GM21619 (cell line): ENCODE measurements around the gene CCDC74A.
A peak's percentile ranks its signal among the peaks of the same experiment; 100 is the strongest.
"Not testable (repeated sequence)": the region's sequence is repeated elsewhere in the genome, so short reads cannot be mapped to it uniquely, and the experiment has no call there.

Source experiments
- ATAC-seq: cut with Tn5 transposase; IDR thresholded peaks from one replicate; pipeline ENCODE4 v1.9.1; 2021; ENCODE audit not compliant: unreplicated experiment

The CCDC74A gene

GRCh38 chr2:131498321-131498973 lies 29.2 kb upstream of the CCDC74A start:
- ATAC-seq, result peak; percentile 90

GRCh38 chr2:131503587-131503986 lies 24.1 kb upstream of the CCDC74A start:
- not testable (repeated sequence) for ATAC-seq

- not testable (repeated sequence) for ATAC-seq
Measured at GRCh38 chr2:131504082-131504750, 23.5 kb upstream of the CCDC74A start.

- no peak for ATAC-seq
Measured at GRCh38 chr2:131509615-131510014, 18.1 kb upstream of the CCDC74A start.

- ATAC-seq, result not testable (repeated sequence)
Measured at GRCh38 chr2:131511291-131511968, 16.3 kb upstream of the CCDC74A start.

- not testable (repeated sequence) for ATAC-seq
Measured at GRCh38 chr2:131511969-131512870, 15.5 kb upstream of the CCDC74A start.

- peak; percentile 78 for ATAC-seq
Measured at GRCh38 chr2:131514408-131515166, 13.1 kb upstream of the CCDC74A start.

GRCh38 chr2:131515235-131515634 lies 12.5 kb upstream of the CCDC74A start:
- not testable (repeated sequence) for ATAC-seq

GRCh38 chr2:131516011-131516410 lies 11.7 kb upstream of the CCDC74A start:
- ATAC-seq, result no peak

- ATAC-seq, result not testable (repeated sequence)
Measured at GRCh38 chr2:131516621-131517020, 11.1 kb upstream of the CCDC74A start.

- ATAC-seq, result no peak
Measured at GRCh38 chr2:131517106-131517831, 10.4 kb upstream of the CCDC74A start.

- not testable (repeated sequence) for ATAC-seq
Measured at GRCh38 chr2:131517856-131518255, 9.8 kb upstream of the CCDC74A start.

GRCh38 chr2:131518531-131518930 lies 9.2 kb upstream of the CCDC74A start:
- not testable (repeated sequence) for ATAC-seq

GRCh38 chr2:131519466-131519865 lies 8.2 kb upstream of the CCDC74A start:
- no peak for ATAC-seq

GRCh38 chr2:131519871-131520470 lies 7.7 kb upstream of the CCDC74A start:
- not testable (repeated sequence) for ATAC-seq

- no peak for ATAC-seq
Measured at GRCh38 chr2:131520526-131520925, 7.2 kb upstream of the CCDC74A start.

GRCh38 chr2:131521524-131521923 lies 6.2 kb upstream of the CCDC74A start:
- not testable (repeated sequence) for ATAC-seq

- ATAC-seq, result no peak
Measured at GRCh38 chr2:131521961-131522781, 5.5 kb upstream of the CCDC74A start.
